Panc1 (cell line): Measurements from ENCODE around the gene ADRB1. TPM values are rescaled to one million over a fixed set of nuclear protein-coding genes. Genes with fewer than 3 reads are reported as not detected.

Source experiments
- ATAC-seq: fragments of 200-7000 bp; cut with Tn5 transposase; 2 replicates; pipeline ENCODE4 v1.9.1; 2020; ENCODE audit warnings: mild to moderate bottlenecking, moderate library complexity
- BruUV-seq: library from RNA; stranded (reverse); fragments of 400-500 nt; replicated peaks from 2 replicates; lab custom pipeline; 2021; lab: Mats Ljungman, UMichigan
- CTCF ChIA-PET: fragments of 300-600 bp; sonication (Branson Sonifier 250); formaldehyde crosslinking; loops from one replicate; lab custom pipeline; 2022; ENCODE audit warnings: antibody characterized with exemption; lab: Charles Lee
- POLR2A ChIA-PET: fragments of 300-600 bp; sonication (Branson Sonifier 250); formaldehyde crosslinking; loops from one replicate; lab custom pipeline; 2022; ENCODE audit warnings: antibody characterized with exemption; lab: Charles Lee
- DNase-seq: peaks from one replicate; pipeline ENCODE4 v3.0.0-alpha.2; 2010; ENCODE audit warnings: low read depth, low spot score
- H3K27ac ChIP-seq: 2 replicates; pipeline ENCODE4 v1.5.1; 2011; ENCODE audit warnings: mild to moderate bottlenecking, low read length, inconsistent platforms
- H3K27me3 ChIP-seq: fragments of 200-500 bp; sonication (Bioruptor generic); 2 replicates; pipeline ENCODE4 v1.6.0; 2014; ENCODE audit warnings: low read length, inconsistent platforms; ENCODE audit not compliant: control insufficient read depth, insufficient read depth
- H3K36me3 ChIP-seq: fragments of 200-500 bp; sonication (Bioruptor generic); 2 replicates; pipeline ENCODE4 v1.5.1; 2014; ENCODE audit warnings: inconsistent platforms, mild to moderate bottlenecking, low read length, moderate library complexity; ENCODE audit not compliant: control insufficient read depth, insufficient read depth
- H3K4me1 ChIP-seq: 2 replicates; pipeline ENCODE4 v1.5.1; 2011; ENCODE audit warnings: inconsistent platforms, mild to moderate bottlenecking, low read length, moderate library complexity; ENCODE audit not compliant: control insufficient read depth, insufficient read depth
- H3K4me3 ChIP-seq, 2 experiments: 2 replicates each; pipeline ENCODE4 v1.5.1; 2011 to 2012; ENCODE audit warnings: low read depth in 2 of 2, low read length in 2 of 2, mild to moderate bottlenecking in 2 of 2, inconsistent platforms in 1 of 2, moderate library complexity in 1 of 2
- H3K9me3 ChIP-seq: fragments of 200-500 bp; sonication (Bioruptor generic); 2 replicates; pipeline ENCODE4 v1.5.1; 2014; ENCODE audit warnings: low read depth, mild to moderate bottlenecking, inconsistent platforms, low read length, moderate library complexity; ENCODE audit not compliant: control insufficient read depth, insufficient read depth
- CTCF ChIP-seq: fragments of 450-650 bp; IDR thresholded peaks from 2 replicates; pipeline ENCODE4 v1.5.1; 2017; ENCODE audit warnings: mild to moderate bottlenecking
- POLR2AphosphoS5 ChIP-seq: IDR thresholded peaks from 2 replicates; pipeline ENCODE4 v1.6.1; 2012; ENCODE audit warnings: mild to moderate bottlenecking, low read depth, low read length, moderate library complexity
- REST ChIP-seq, 2 experiments: IDR thresholded peaks; 2 replicates each; pipeline ENCODE4 v1.6.1; 2011 to 2012; ENCODE audit warnings: low read depth in 2 of 2, control low read depth in 1 of 2, low read length in 1 of 2, mild to moderate bottlenecking in 1 of 2, moderate library complexity in 1 of 2; ENCODE audit not compliant: insufficient read depth in 1 of 2
- SIN3A ChIP-seq: IDR thresholded peaks from 2 replicates; pipeline ENCODE4 v1.6.1; 2012; ENCODE audit warnings: low read depth, mild to moderate bottlenecking, low read length, moderate library complexity, borderline replicate concordance; ENCODE audit not compliant: insufficient read depth
- TCF7L2 ChIP-seq: IDR thresholded peaks from 2 replicates; pipeline ENCODE4 v1.6.1; 2011; ENCODE audit warnings: mild to moderate bottlenecking, low read depth, low read length, inconsistent platforms
- in situ Hi-C: cut with HindIII; loops from 2 replicates; pipeline ENCODE4 v1.10.0; 2016; ENCODE audit warnings: low sequenced_read_pairs, low pct_unique_long_range_greater_than_20kb
- intact Hi-C: fragments of 100-400 bp; cut with micrococcal nuclease; formaldehyde crosslinking; loops from one replicate; pipeline ENCODE4 v1.10.0; 2022; ENCODE audit not compliant: unreplicated experiment
- total RNA-seq: library from RNA; stranded (reverse); gene quantifications from one replicate; pipeline ENCODE4 v1.2.1, GENCODE V29; 2021; ENCODE audit not compliant: unreplicated experiment

ADRB1 gene
- total RNA-seq, 1 experiment from 2014 or later, result 12.9 TPM

- no peaks in the 10 kb centered on the region for H3K27me3 ChIP-seq
- DNase-seq (no peak), ATAC-seq (no peak; the same call in 1 of the 2 replicates)
- intact Hi-C loops, result no loop called here
- TF ChIP-seq TCF7L2 (no peak), REST (IDR thresholded peaks at IDR 0.05; ENCODE audit: insufficient read depth in 1 of 2, low read depth in 2 of 2, low read length in 1 of 2) (no peak)
- POLR2A ChIA-PET, result no interaction called here
- H3K4me1 ChIP-seq, result peaks cover 6% of the 10 kb centered on the region; the same call in 1 of the 2 replicates
- H3K4me3 ChIP-seq, result no peak overlapping the region
- BruUV-seq, result no TSS peak
- CTCF ChIA-PET, result interaction anchor here (0.6 kb wide), 1 partner anchor 15 kb away, joined by 3 read pairs; no protein-coding TSS in a partner anchor
- in situ Hi-C loops, result no loop called here
- no peaks in the 10 kb centered on the region for H3K36me3 ChIP-seq
- no peaks in the 10 kb centered on the region for H3K9me3 ChIP-seq
- H3K27ac ChIP-seq, result no peak overlapping the region
These were observed 40.5 kb downstream of the ADRB1 start for GRCh38 chr10:114084215-114084614.

GRCh38 chr10:114087255-114087654, 43.6 kb downstream of the ADRB1 start:
- ChIA-PET POLR2A (no interaction called here), CTCF (interaction anchor here (0.6 to 0.9 kb wide), 2 partner anchors 16 to 40 kb away, joined by 3 to 4 read pairs; no protein-coding TSS in a partner anchor)
- Histone ChIP-seq H3K36me3 (no peaks in the 10 kb centered on the region), H3K9me3 (no peaks in the 10 kb centered on the region), H3K27ac (no peak overlapping the region), H3K4me1 (peaks cover 1% of the 10 kb centered on the region; the same call in 1 of the 2 replicates), H3K27me3 (no peaks in the 10 kb centered on the region), H3K4me3 (no peak overlapping the region)
- no TSS peak for BruUV-seq
- TF ChIP-seq TCF7L2 (no peak), REST (IDR thresholded peaks at IDR 0.05; ENCODE audit: insufficient read depth in 1 of 2, low read depth in 2 of 2, low read length in 1 of 2) (no peak), SIN3A (no peak)
- DNase-seq (no peak), ATAC-seq (no peak)
- intact Hi-C loops, result no loop called here
- in situ Hi-C loops, result no loop called here

- no peaks in the 10 kb centered on the region for H3K27me3 ChIP-seq
- no peak overlapping the region for H3K4me3 ChIP-seq
- CTCF ChIA-PET, result interaction anchor here (0.6 to 0.9 kb wide), 2 partner anchors 41 to 194 kb away, joined by 3 to 4 read pairs; no protein-coding TSS in a partner anchor
- no peaks in the 10 kb centered on the region for H3K36me3 ChIP-seq
- H3K4me1 ChIP-seq, result no peaks in the 10 kb centered on the region
- in situ Hi-C loops (no loop called here), intact Hi-C loops (no loop called here)
- TF ChIP-seq CTCF, result no peak
- no peak for TF ChIP-seq REST (IDR thresholded peaks at IDR 0.05; ENCODE audit: insufficient read depth in 1 of 2, low read depth in 2 of 2, low read length in 1 of 2)
- no peak for TF ChIP-seq POLR2AphosphoS5
- no peak for TF ChIP-seq TCF7L2
- H3K9me3 ChIP-seq, result no peaks in the 10 kb centered on the region
- ATAC-seq (no peak), DNase-seq (no peak)
- H3K27ac ChIP-seq, result no peak overlapping the region
- POLR2A ChIA-PET, result no interaction called here
- BruUV-seq, result no TSS peak
These were observed 44.0 kb downstream of the ADRB1 start for GRCh38 chr10:114087655-114088054.
